ENCODE measurements around the gene JMJD4.

DNA sequence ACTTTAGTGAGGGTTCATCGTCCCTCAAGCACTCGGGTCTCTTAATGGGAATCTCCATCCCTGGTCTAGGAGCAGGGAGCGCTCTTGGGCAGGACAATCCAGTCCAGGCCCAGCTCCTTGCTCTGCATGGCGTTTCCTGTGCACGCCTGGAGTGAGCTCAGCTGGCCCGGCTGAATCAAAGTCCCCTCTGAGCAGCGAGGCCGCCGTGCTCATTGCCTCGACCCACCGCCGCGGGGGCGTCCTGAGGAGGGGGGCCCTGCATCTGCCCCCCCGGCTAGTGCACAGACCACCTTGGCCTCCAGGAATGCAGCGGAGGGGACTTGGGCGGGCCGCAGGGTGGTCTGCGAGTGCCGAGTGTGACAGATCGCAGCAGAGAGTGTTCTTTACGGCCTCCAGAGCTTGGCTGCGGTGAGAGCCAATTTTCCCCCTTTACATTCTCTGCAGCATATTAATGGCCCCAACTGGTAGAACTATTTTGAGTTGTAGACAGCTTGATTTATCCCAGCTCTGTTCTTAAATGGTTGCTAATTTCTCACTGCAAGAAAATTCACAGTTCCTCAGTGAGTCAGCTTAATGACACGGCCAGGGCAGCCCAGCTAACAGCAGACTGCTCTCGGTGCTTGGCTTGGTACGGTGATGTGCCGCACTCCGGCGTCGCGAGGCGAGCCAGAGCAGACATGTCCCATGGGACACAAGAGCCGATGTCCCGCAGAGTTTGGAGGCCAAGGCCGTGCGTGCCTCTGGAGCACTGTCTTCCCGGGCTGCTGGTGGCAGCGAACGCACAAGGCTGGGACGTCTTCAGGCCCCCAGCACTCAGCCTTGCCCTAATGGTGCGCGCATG lies 39.9 kb upstream of the JMJD4 start:
- TF ChIP-seq CREB1 (CRISPR knock-in tag; IDR thresholded peaks at IDR 0.05; ENCODE audit: low read depth) (no peak), ZNF114 (CRISPR knock-in tag; IDR thresholded peaks at IDR 0.05) (no peak), POLR2AphosphoS5 (IDR thresholded peaks at IDR 0.05; ENCODE audit: low read depth) (no peak), NANOG (IDR thresholded peaks at IDR 0.05; ENCODE audit: borderline replicate concordance) (no peak), JUNB (IDR thresholded peaks at IDR 0.05; ENCODE audit: unreplicated experiment) (no peak), EZH2 (IDR thresholded peaks at IDR 0.05; ENCODE audit: low read depth, unreplicated experiment) (no peak)
- TF ChIP-seq, protein P1, sequence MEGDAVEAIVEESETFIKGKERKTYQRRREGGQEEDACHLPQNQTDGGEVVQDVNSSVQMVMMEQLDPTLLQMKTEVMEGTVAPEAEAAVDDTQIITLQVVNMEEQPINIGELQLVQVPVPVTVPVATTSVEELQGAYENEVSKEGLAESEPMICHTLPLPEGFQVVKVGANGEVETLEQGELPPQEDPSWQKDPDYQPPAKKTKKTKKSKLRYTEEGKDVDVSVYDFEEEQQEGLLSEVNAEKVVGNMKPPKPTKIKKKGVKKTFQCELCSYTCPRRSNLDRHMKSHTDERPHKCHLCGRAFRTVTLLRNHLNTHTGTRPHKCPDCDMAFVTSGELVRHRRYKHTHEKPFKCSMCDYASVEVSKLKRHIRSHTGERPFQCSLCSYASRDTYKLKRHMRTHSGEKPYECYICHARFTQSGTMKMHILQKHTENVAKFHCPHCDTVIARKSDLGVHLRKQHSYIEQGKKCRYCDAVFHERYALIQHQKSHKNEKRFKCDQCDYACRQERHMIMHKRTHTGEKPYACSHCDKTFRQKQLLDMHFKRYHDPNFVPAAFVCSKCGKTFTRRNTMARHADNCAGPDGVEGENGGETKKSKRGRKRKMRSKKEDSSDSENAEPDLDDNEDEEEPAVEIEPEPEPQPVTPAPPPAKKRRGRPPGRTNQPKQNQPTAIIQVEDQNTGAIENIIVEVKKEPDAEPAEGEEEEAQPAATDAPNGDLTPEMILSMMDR (conservative IDR thresholded peaks at IDR 0.05; ENCODE audit: low read depth in 2 of 2) = no peak
- TF ChIP-seq, protein P2, sequence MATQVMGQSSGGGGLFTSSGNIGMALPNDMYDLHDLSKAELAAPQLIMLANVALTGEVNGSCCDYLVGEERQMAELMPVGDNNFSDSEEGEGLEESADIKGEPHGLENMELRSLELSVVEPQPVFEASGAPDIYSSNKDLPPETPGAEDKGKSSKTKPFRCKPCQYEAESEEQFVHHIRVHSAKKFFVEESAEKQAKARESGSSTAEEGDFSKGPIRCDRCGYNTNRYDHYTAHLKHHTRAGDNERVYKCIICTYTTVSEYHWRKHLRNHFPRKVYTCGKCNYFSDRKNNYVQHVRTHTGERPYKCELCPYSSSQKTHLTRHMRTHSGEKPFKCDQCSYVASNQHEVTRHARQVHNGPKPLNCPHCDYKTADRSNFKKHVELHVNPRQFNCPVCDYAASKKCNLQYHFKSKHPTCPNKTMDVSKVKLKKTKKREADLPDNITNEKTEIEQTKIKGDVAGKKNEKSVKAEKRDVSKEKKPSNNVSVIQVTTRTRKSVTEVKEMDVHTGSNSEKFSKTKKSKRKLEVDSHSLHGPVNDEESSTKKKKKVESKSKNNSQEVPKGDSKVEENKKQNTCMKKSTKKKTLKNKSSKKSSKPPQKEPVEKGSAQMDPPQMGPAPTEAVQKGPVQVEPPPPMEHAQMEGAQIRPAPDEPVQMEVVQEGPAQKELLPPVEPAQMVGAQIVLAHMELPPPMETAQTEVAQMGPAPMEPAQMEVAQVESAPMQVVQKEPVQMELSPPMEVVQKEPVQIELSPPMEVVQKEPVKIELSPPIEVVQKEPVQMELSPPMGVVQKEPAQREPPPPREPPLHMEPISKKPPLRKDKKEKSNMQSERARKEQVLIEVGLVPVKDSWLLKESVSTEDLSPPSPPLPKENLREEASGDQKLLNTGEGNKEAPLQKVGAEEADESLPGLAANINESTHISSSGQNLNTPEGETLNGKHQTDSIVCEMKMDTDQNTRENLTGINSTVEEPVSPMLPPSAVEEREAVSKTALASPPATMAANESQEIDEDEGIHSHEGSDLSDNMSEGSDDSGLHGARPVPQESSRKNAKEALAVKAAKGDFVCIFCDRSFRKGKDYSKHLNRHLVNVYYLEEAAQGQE (IDR thresholded peaks at IDR 0.05; ENCODE audit: unreplicated experiment) = no peak

Measured in GM23338 (cell line).